Hematopoietic multipotent progenitor cell treated with erythropoietin and hydrocortisone succinate and interleukin-3 and kit ligand, for 4 days (in vitro differentiated cells): ENCODE measurements around the gene CBX2.
"Not testable (repeated sequence)": the region's sequence is repeated elsewhere in the genome, so short reads cannot be mapped to it uniquely, and the experiment has no call there.

Source experiments
- DNase-seq: peaks from one replicate; pipeline ENCODE4 v3.0.0-alpha.2; 2015

CBX2 gene

GRCh38 chr17:79772726-79773125 is 5.2 kb upstream of the CBX2 start:
- not testable (repeated sequence) for DNase-seq

GRCh38 chr17:79774561-79774975 is 3.4 kb upstream of the CBX2 start:
- no peak for DNase-seq

DNA sequence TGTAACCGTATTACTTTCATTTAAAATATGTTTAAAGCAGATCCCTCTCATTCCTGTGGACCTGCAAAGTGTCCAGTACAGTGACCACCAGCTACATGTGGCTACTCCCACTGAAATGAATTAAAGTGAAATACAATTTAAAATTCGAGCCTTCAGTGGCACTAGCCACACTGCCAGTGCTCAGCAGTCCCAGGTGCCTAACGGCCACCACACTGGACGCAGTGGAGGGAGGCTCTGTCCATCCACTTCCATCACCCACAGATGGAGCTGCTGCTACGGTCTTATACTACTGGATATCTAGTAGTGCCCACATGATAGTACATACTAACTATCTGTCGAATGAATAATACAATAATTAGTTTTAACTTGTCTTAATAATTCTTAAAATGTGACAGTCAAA is 2.3 kb upstream of the CBX2 start:
- no peak for DNase-seq

GRCh38 chr17:79776376-79777119 is 1.4 kb upstream of the CBX2 start:
- DNase-seq = no peak

GRCh38 chr17:79777120-79777893 is 641 bp upstream of the CBX2 start:
- DNase-seq = peak; percentile 87

DNA sequence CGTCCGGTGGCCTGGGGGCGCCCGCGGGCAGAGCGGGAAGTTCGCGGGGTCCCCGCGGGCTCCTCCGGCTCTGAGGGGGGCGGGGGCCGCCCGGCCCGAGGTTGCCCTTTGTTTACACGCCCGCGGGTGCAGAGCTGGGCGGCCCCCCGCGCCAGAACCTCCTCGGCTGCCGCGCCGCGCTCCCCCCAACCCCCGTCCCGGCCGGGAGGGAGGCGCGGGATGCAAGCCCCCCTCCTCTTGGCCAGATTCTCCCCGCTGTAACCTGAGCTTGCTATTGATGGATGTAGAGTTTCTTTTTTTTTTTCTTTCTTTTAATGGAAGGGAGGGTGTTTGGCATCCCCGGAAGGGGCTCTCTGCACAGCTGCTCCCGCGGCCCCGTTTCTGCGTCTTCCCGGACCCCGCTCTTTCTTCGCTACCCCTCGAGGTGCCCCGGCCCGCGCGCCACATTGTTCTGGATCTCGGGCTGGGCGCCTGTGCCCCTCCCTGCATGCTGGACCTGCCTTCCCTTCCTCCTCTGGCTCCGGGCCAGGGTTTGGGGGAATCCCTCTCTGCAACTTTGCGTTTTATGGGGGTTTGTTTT is 646 bp downstream of the CBX2 start:
- peak; percentile 69 for DNase-seq

- DNase-seq = peak; percentile 26
These were observed 1.2 kb downstream of the CBX2 start for GRCh38 chr17:79779084-79779529.

- peak; percentile 34 for DNase-seq
These were observed 1.9 kb downstream of the CBX2 start for GRCh38 chr17:79779661-79780365.

DNA sequence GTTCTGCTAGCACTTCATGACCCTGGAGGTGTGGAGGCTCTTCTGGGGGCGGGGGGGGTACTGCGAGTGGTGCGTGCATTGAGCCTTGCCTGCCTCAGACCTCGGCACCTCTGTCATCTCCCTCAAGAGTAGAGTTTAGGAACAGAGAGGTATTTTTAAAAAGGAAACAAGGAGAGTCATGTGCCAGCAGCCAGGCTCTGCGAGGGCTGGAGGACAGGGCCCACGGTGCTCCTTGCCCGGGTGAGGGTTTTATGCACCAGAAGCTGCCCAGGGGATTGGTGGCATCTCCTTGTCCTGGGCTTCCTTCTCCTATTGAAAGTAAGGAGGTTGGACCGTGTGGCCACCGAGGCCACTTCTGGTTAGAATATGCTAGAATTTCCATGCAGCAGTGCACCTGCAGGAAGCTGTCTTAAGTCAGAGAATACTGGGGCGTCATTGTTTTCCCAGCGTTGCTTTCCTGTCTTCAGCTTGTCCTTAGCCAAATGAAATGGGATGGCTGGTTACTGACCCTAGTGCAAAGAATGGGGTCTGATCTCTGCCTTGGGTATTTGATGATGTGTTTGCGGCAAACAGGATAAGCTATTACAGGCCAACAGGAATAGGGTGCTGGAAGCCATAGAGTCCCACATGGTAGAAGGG is 3.2 kb downstream of the CBX2 start:
- no peak for DNase-seq

DNA sequence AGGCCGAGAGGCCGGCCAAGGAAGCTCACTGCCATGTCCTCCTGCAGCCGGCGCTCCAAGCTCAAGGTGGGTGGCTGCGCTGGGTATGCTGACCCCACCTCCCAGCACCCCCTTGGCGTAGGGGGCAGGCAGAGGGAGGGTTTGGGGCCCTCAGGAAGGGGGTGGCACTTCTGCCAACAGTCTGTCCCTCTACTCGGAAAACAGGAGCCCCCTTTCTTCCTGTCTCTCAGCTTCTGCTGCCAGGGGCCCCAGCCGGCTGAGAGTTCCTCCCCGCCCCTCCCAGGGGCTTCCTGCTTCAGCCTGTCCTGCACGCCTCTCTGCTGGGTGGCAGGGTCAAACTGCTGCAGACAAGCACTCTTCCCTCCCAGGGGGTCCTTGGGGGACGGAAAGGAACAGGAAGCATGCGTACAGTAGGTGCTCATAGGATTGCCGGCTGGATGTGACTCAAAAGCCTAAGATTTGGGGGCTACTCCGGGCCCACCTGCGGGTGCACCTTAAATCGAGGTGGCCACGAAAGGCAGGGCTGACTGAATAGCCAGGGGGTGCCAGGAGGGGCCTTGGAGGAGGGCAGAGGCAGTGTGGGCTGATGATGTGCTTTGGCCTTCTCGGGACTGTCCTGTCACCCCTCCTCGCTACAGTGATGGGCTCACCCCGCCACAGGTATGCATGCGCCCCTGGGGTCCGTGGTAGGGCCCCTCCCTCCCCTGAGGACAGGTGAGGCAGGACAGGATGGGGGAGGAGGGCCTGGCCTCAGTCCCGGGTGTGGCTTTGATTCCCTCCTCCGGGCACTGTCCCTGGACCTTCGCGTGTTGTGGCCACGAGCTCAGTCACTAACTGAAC is 4.0 kb downstream of the CBX2 start:
- DNase-seq = peak; percentile 63

- no peak for DNase-seq
These were observed 5.9 kb downstream of the CBX2 start for GRCh38 chr17:79783891-79784290.

- DNase-seq = no peak
These were observed 6.5 kb downstream of the CBX2 start for GRCh38 chr17:79784353-79785016.

GRCh38 chr17:79785017-79785899 is 7.3 kb downstream of the CBX2 start:
- DNase-seq = no peak

- DNase-seq = no peak
These were observed 8.2 kb downstream of the CBX2 start for GRCh38 chr17:79785900-79786810.

GRCh38 chr17:79786930-79787643 is 9.1 kb downstream of the CBX2 start:
- DNase-seq = no peak

GRCh38 chr17:79788455-79788854 is 10.5 kb downstream of the CBX2 start:
- DNase-seq = no peak

DNA sequence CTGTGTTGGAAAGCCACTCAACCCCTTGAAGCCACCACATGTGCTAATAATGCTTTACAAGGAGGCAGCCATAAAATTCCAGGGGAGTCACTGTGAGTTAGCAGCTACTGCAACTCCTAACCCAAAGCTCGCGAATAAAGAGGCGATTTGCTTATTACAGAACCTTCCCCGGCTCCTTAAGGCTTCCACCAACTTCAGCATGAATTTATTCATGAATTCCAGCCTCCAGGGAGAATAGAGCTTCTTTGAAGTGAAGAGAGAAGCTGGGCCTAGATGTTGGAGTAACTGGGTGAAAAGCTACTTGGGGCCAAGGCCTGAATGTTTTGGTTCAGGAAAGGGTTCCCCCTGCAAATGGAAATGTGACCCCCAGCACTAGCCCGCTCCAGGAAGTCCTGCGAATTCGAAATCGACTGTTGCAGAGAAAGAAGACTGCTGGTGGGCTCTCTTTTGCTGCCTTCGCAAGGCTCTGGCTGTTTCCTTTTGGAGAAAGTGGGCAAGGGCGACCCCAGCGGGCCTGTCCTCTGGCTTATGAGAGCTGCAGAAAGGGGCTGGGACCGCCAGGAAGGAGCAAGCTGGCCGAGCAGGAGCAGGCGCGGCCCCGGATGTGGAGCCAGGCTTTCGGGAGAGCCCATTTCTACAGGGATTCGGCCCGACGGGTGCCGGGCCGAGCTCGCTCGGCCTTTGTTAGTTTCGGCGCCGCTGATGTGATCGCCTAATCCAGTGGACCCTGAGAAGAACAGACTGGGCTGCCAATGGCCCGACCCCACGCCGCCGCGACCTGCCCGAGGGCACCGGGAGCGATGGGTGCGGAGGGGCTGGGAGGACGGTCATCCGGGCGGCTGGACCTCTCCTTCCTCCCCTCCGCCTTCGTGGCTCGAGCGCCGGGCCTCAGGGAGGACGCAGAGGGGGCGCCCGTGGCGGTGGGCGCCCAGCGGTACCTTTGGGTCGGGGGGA is 11.3 kb downstream of the CBX2 start:
- DNase-seq = no peak
